GM21423 (cell line): ENCODE measurements around the gene RPH3AL.
"Not testable (repeated sequence)": the region's sequence is repeated elsewhere in the genome, so short reads cannot be mapped to it uniquely, and the experiment has no call there.

Source experiments
- ATAC-seq: cut with Tn5 transposase; IDR thresholded peaks from one replicate; pipeline ENCODE4 v1.9.1; 2021; ENCODE audit warnings: mild to moderate bottlenecking, moderate library complexity; ENCODE audit not compliant: unreplicated experiment

Gene RPH3AL

DNA sequence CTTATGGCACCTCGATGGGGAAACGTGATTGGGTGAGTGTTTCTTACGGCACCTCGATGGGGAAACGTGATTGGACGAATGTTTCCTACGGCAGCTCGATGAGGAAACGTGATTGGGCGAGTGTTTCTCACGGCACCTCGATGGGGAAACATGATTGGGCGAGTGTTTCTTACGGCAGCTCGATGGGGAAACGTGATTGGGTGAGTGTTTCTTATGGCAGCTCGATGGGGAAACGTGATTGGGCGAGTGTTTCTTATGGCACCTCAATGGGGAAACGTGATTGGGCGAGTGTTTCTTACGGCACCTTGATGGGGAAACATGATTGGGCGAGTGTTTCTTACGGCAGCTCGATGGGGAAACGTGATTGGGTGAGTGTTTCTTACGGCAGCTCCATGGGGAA is 146.1 kb downstream of the RPH3AL start:
- ATAC-seq, result not testable (repeated sequence)

DNA sequence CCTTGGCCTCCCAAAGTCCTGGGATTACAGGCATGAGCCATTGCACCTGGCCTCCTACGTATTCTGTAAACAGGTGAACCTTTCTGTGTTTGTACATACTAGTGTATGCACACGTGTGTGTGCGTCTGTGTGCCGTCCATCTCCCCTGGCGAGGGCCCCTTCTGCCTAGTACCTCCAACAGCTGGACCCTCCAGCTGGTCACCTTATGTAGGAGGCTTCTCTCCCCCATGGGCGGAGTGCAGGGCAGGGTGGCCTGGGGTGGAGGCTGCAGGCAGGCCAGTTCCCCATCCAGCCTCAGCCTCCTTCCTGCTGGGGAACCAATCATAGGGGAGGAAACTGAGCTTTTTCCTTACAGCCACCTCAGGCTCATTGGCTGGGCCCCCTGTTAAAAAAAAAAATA is 146.8 kb downstream of the RPH3AL start:
- ATAC-seq, result no peak

DNA sequence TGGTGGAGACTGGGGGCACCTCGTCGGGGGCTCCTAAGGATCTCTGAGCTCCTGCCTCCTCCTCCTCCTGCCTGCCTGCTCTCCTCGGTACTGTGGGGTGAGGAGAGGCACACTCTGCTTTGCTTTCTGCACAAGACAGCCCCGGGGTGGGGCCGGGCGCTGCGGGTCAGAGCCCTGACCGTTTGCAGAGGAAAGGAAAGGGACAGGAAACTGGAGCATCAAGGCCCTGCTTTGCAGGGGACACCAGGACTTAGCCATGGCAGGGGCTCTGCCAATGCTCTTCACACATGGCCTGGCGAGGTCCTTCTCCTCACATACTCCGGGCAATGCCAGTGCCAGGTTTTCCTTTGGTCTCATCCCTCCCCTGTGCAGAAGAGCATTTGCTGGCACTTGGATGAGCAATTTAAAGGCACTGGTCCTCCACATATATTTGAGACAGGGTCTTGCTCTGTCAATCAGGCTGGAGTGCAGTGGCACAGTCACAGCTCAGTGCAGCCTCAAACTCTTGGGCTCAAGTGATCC is 147.4 kb downstream of the RPH3AL start:
- no peak for ATAC-seq

DNA sequence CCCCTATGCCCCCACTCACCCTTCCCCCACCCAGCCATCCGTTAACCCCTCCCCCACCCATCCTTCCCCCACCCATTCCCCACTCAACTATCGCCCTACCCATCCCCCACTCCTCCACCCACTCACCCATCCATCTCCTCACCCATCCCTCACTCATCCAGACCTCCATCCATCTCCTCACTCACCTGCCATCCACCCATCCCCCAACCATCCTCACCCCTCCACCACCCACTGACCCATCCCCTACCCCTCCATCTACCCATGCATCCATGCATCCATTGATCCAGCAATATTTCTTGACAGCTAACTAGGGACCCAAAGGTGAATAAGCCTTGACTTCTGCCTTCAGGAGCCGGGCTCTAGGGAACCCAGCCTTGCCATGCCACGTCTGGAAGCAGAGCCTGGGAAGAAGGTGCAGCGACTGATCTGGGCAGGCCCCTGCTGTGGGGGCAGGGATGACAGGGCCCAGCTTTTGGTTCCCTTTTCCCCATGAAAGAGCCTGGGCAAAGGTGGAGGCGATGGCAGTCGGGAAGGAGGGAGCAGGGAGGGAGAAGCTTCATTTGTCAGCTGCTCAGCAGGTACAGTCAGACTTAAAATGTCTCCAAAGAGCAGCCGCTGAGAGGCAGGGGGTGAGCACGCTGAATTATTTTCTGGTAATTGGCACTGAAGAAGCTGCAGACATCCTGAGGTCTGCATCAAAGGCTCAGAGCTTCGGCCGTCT is 148.0 kb downstream of the RPH3AL start:
- ATAC-seq, result no peak

DNA sequence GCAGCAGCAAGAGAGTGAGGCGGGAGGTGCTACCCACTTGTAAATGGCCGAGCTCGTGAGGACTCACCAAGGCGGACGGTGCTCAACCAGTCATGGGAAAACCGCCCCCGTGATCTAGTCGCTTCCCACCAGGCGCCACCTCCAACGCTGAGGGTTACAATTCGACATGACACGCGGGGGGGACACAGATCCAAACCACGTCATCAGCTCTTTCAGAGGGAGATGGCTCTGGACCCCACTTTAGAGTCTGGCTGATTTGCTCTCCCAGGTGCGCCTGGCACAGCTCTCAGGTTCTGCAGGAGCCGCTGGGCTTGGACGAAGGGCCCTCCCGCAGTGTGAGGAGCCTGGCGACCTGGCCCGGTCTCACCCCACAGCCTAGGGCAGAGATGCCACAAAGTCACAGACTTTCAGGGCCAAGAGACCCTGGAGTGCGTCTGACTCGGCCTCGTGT is 150.1 kb downstream of the RPH3AL start:
- no peak for ATAC-seq

DNA sequence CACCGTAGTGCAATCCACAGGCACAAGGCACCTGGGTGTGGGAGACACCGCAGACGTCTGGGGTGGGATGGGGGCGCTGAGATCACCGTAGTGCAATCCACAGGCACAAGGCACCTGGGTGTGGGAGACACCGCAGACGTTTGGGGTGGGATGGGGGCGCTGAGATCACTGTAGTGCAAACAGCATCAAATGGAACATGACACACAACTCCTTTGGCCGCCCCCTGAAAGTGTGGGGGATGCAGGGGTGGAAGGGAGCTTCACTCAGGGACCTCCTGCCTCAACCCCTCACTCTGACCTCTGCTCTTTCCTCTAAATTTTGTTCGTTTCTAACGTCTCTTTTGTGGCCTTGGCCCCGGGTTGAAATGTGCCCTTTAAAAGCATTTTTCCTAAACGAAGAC is 150.9 kb downstream of the RPH3AL start:
- not testable (repeated sequence) for ATAC-seq

DNA sequence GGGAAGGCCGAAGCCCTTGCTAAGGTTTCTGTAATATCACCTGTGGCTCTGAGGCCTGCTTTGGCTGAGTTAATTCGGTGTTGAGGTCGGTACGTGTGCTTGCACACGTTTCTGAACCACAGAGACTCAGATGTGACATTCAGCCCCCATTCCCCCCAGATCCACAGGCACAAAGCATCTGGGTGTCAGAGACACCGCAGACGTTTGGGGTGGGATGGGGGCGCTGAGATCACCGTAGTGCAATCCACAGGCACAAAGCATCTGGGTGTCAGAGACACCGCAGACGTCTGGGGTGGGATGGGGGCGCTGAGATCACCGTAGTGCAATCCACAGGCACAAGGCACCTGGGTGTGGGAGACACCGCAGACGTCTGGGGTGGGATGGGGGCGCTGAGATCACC is 151.3 kb downstream of the RPH3AL start:
- not testable (repeated sequence) for ATAC-seq

DNA sequence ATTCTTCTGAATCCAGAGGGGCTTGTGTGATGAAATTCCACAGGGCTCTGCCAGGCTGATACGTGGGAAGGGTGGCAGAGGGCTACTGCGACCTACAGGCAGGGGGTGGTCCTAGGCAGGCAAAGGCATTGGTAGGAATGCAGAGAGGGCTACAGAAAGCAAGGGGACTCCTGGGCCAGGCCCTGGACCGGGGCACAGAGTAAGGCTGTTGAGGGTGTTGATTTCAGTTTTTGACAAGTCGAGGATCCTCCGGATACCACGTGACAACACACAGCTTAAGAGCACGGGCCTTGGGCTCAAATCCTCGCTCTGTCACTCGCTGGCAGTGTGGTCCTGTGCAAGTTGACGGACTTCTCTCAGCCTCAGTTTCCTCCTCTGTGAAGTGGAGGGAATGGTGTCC is 152.0 kb downstream of the RPH3AL start:
- ATAC-seq, result no peak

DNA sequence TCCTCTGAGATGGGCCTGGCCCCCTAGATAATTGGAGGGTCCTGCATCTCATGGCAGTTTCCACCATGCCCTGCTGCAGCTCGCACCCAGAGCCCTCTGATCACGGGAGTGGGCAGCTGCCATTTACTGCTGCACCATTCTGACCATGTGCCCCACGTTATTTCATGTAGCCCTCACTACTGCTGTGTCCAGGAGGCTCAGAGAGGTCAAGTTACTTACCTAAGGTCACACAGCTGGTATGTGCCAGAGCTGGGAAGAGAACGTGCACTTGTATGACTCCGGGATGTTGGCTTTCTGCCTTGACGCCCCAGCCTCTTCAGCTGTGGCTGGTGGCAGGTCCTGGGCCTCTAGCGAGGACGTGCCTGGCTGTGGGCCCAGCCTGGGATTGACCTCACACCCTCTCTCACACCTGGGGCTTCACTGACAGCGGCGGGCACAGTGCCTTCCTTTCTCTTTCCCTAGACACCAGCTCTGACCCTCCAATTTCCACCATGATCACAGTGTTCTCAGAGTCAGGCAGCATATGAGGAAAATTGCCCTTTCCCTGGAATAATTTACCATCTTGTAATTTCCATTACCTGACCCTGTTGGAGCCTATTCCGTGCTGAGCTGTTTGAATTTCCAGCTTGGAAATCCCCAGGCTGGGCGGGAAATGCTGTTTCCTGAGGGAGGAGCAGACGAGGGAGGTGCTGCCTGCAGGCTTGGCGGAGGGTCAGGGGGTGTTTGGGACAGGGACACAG is 152.6 kb downstream of the RPH3AL start:
- no peak for ATAC-seq

DNA sequence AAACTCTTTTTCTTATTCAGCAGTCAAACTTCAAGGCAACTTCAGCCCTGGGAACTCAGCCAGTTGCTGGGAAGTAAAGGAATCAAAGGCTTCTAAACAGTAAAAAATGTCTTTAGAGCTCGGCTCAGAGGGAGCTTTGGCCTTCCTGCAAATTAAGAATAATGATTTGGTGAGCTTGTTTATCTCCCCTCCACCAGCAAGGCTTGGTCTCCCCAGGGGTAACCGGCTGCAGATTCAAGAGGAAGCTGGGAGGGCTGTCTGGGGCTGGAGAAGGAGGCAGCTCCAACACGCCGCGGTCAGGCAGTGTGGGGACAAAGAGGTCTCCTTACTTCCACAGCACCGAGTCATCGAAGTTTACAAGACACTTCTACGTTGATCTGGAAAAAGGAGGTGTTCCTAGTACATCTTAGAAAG is 153.4 kb downstream of the RPH3AL start:
- ATAC-seq, result no peak

DNA sequence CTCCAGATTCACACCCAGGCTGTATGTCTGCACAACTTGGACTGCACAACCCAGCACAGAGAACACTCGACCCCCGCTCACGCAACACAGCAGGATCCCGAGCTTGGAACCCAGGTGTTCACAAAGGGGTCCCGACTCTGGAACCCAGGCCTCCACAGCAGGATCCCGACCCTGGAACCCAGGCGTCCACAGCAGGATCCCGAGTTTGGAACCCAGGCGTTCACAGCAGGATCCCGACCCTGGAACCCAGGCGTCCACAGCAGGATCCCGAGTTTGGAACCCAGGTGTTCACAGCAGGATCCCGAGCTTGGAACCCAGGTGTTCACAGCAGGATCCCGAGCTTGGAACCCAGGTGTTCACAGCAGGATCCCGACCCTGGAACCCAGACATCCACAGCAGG is 154.4 kb downstream of the RPH3AL start:
- not testable (repeated sequence) for ATAC-seq

DNA sequence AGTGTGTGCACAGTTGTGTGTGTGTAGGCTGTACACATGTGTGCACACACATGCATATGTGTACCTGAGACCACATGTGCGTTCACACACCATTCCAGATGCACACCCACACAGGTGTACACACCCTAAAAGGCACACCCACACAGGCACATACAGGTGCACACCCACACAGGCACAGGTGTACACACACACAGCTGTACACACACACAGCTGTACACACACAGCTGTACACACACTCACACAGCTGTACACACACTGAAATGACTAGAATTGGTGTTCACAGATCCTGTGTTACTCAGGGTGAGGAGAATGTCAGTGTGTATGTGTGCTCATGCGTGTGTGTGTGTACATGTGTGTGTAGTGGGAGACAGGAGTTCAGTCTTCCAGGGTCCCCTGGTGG is 155.3 kb downstream of the RPH3AL start:
- ATAC-seq, result no peak

DNA sequence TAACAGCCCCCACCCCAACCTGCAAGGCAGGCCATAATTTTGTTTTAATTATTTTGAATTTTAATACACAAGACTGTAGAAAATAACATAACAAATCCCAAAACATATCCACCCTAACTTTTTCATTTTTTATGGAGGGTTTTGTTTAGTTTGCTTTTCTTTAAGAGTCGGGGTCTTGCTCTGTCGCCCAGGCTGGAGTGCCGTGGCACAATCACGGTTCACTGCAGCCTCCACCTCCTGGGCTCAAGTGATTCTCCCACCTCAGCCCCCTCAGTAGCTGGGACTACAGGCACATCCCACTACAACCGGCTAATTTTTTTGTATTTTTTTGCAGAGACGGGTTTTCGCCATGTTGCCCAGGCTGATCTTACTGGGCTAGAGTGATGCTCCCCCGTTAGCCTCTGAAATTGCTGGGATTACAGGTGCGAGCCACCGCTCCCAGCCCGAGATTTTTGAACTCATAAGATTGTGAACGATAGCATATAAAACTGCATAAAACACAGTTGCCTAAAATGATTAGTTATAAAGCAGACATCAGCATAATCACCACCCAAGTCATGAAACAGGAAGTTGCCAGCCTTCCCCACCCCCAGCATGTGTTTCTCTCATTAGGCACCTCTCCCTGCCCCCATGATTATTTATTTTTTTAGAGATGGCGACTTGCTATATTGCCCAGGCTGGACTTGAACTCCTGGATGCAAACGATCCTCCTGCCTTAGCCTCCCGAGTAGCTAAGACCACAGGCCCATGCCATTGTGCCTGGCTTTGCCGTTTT is 157.6 kb downstream of the RPH3AL start:
- no peak for ATAC-seq

DNA sequence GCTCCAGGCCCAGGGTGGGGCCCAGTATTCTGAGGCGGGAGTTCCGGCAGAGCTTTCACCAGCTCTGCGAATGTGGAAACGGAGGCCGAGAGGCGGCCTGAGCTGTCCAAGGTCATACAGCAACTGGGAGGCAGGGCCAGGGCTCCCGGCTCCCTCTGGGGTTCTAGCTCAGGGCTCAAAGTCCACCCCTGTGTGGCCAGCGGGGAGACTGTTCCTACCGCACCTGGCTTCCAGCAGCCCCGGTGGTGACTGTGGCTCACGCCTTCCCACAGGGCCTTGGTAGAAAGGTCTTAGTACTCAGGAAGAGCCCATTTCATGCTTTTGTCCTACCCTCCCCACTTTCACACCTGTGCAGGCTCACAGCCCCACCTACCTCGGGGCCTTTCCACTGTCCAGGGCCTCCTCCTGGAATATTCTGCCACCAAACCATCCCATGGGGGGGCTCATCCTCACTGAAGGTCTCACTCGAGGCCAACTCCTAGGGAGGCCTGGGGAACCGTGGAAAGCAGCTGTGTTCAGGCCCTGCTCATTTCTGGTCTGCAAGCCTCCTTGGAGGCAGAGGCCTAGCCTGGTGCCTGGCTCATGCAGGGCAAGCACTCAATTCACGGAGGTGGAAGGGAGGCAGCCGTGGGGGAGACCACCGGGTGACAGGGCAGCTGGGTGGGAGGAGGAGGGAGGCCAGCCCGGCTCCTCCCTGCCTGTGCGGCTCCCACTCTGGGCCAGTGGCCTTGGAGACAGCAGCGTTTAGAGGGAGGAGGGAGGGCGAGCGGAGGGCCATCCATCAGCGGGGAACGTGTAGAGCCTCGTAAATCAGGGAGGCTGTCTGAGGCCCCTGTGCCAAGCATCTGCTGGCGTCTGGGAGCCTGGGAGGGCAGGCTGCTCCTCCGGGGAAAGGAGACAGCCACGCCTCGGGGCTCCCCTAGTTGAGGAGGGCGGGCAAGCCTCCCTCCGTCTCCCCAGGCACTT is 158.5 kb downstream of the RPH3AL start:
- no peak for ATAC-seq

DNA sequence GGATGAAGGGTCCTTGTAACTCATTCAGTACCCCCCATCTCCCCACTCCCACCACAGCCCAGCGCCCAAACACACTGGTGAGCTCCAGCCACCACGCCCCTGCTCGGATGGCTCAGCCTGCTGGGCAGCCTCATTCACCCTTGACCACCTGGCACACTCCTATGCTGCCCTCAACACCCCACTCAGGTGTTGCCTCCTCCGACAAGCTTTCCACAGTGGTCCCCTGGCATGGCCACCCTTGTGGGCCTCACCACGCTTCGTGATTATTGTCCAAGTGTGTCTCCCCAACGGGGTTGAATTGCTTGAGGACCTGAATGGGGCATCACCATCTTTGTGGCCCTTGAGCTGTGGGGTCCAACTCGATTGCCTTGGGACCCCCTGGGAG is 159.2 kb downstream of the RPH3AL start:
- ATAC-seq, result no peak

DNA sequence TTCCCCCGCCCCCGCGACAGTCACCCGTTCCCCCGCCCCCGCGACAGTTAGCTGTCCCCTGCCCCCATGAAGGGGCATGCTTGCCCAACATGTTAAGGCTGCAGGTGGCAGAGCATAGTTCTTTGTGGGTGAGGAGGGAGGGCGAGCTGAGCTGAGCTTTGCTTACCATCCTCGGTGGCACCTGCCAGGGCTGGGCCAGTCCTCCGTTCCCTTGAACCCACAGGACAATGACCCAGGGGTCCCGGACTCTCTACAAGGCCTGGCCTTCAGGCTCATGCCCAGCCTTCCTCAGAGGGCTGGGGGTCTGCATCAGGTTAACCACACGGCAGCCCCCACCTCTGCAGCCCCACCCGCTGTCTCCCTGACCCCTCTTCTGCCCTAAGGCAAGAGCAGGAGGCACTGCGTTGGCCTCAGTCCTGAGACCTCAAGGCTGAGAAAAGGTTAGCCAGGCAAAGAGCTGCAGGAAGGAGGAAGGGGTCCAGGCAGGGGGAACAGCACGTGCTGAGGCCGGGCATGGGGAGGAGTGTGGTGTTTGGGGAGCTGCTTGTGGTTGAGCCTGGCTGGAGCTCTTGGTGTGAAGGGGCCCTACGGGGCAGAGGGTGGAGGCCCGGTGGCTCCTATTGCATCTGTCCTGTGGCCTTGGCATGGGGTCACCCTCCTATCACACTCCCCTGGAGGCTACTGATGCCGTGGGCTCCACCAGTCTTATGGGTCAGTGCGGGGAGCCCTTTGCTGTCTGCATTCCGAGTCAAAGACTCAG is 159.8 kb downstream of the RPH3AL start:
- ATAC-seq, result no peak

DNA sequence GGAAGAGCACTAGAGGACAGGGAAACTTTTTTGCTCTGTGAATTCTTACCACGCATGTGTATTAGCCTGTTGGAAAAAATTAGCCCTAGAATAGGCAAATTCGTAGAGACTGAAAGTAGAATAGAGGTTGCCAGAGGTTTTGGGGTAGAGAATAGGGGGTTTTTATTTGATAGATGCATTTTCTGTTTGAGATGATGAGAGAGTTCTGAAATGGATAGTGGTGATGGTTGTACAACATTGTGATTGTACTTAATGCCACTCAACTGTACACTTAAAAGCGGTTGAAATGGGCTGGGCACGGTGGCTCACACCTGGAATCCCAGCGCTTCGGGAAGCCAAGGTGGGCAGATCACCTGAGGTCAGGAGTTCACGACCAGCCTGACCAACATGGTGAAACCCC is 163.2 kb downstream of the RPH3AL start:
- ATAC-seq, result no peak

DNA sequence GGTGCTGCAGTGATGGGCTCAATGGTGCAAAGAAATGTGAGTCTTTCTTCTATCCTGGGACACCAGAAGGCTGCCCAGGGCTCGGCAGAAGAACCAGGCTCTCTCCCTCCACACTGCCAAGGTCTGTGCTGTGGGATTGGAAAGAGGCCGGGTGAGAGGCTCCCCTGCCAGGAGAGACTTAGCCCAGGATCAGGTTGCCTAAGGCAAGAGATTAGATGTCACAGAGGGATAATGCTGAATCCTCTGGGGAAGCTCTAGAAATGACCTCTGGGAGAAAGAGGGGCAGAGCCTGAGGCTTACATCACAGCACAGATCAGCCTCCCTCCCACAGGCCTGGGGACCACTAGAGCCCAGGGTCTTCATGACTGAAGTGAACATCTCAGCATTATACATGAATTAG is 165.5 kb downstream of the RPH3AL start:
- ATAC-seq, result no peak

DNA sequence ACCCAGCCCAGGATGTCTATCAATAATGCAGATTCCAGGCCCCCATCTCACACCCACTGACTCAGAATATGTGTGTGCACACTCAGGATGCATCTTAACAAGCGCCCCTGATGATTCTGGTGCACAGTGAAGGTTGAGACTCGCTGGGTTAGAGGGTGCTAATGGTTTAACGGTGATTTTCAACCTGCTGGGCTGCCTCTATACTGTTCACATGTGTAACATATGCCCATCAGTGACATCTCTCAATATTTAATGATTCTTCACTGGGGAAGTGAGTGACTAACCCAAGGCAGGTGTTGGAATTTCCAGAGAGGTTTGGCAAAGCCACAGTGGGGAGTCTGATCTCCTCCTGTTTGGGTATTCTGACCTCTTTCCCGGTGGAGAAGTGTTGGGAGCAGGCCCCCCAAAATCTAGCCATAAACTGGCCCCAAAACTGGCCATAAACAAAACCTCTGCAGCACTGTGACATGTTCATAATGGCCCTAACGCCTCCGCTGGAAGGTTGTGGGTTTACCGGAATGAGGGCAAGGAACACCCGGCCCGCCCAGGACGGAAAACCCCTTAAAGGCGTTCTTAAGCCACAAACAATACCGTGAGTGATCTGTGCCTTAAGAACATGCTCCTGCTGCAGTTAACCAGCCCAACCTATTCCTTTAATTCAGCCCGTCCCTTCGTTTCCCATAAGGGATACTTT is 167.0 kb downstream of the RPH3AL start:
- no peak for ATAC-seq
